Measurements from ENCODE around the gene ARHGEF16. TPM values are rescaled to one million over a fixed set of nuclear protein-coding genes. Genes with fewer than 3 reads are reported as not detected.

The ARHGEF16 gene
- polyA plus RNA-seq, 1 donor: 0.80 TPM

- DNase-seq (ENCODE audit: low read depth): no peak
These were observed 15.7 kb upstream of the ARHGEF16 start for GRCh38 chr1:3438661-3439180.

GRCh38 chr1:3439346-3440299 is 14.8 kb upstream of the ARHGEF16 start:
- DNase-seq (ENCODE audit: low read depth): no peak

- DNase-seq (ENCODE audit: low read depth): no peak
These were observed 14.2 kb upstream of the ARHGEF16 start for GRCh38 chr1:3440300-3440681.

- DNase-seq (ENCODE audit: low read depth): no peak
These were observed 13.6 kb upstream of the ARHGEF16 start for GRCh38 chr1:3440711-3441409.

GRCh38 chr1:3441410-3441847 is 13.0 kb upstream of the ARHGEF16 start:
- DNase-seq (ENCODE audit: low read depth): no peak

- no peak for DNase-seq (ENCODE audit: low read depth)
These were observed 12.6 kb upstream of the ARHGEF16 start for GRCh38 chr1:3441880-3442279.

GRCh38 chr1:3442331-3442730 is 12.1 kb upstream of the ARHGEF16 start:
- DNase-seq (ENCODE audit: low read depth): no peak

- DNase-seq (ENCODE audit: low read depth): no peak
These were observed 11.6 kb upstream of the ARHGEF16 start for GRCh38 chr1:3442901-3443300.

- DNase-seq (ENCODE audit: low read depth): no peak
These were observed 10.7 kb upstream of the ARHGEF16 start for GRCh38 chr1:3443807-3444206.

GRCh38 chr1:3444298-3444697 is 10.2 kb upstream of the ARHGEF16 start:
- DNase-seq (ENCODE audit: low read depth): no peak

- no peak for DNase-seq (ENCODE audit: low read depth)
These were observed 9.7 kb upstream of the ARHGEF16 start for GRCh38 chr1:3444736-3445135.

GRCh38 chr1:3450202-3450863 is 4.1 kb upstream of the ARHGEF16 start:
- DNase-seq (ENCODE audit: low read depth): no peak

GRCh38 chr1:3450983-3451382 is 3.5 kb upstream of the ARHGEF16 start:
- no peak for DNase-seq (ENCODE audit: low read depth)

GRCh38 chr1:3451994-3452865 is 2.2 kb upstream of the ARHGEF16 start:
- no peak for DNase-seq (ENCODE audit: low read depth)

GRCh38 chr1:3452866-3453175 is 1.6 kb upstream of the ARHGEF16 start:
- no peak for DNase-seq (ENCODE audit: low read depth)

GRCh38 chr1:3453203-3453761 is 1.2 kb upstream of the ARHGEF16 start:
- peak; percentile 20 for DNase-seq (ENCODE audit: low read depth)

GRCh38 chr1:3454811-3455618 is 550 bp downstream of the ARHGEF16 start:
- DNase-seq (ENCODE audit: low read depth): no peak

GRCh38 chr1:3455670-3456448 is 1.4 kb downstream of the ARHGEF16 start:
- DNase-seq (ENCODE audit: low read depth): no peak

GRCh38 chr1:3456449-3456963 is 2.0 kb downstream of the ARHGEF16 start:
- no peak for DNase-seq (ENCODE audit: low read depth)
